Inferior parietal cortex (tissue), 1 donor: ENCODE measurements around the gene FLII.
A peak's percentile ranks its signal among the peaks of the same experiment; 100 is the strongest.

ENCODE experiments used
- DNase-seq: peaks from one replicate; pipeline ENCODE4 v3.0.0-alpha.2; 2016; ENCODE audit errors: extremely low spot score

The FLII gene

GRCh38 chr17:18245038-18245776, 13.3 kb downstream of the FLII start:
- DNase-seq: no peak

- DNase-seq: no peak
These were observed 17.2 kb downstream of the FLII start for GRCh38 chr17:18241229-18241871.

- no peak for DNase-seq
These were observed 18.1 kb downstream of the FLII start for GRCh38 chr17:18240449-18240848.

DNA sequence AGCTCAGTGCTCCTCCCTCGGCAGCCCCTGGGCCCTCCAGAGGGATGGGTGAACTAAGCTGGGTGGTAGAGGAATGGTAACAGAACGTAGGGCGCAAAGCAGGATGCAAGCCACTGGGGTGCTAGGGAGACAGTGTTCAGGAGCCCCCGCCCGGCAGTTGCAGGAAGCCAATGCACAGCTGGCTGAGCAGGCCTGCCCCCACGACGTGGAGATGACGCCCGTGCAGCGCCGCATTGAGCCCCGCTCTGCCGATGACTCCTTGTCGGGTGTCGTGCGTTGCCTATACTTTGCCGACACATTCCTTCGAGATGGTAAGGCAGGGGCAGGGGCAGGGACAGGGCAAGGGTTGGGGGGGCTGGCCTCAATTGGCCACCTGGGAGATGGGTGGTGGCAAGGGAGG, 20.2 kb downstream of the FLII start:
- no peak for DNase-seq

GRCh38 chr17:18237461-18237860, 21.1 kb downstream of the FLII start:
- no peak for DNase-seq

- DNase-seq: no peak
These were observed 22.0 kb downstream of the FLII start for GRCh38 chr17:18236494-18236893.

DNA sequence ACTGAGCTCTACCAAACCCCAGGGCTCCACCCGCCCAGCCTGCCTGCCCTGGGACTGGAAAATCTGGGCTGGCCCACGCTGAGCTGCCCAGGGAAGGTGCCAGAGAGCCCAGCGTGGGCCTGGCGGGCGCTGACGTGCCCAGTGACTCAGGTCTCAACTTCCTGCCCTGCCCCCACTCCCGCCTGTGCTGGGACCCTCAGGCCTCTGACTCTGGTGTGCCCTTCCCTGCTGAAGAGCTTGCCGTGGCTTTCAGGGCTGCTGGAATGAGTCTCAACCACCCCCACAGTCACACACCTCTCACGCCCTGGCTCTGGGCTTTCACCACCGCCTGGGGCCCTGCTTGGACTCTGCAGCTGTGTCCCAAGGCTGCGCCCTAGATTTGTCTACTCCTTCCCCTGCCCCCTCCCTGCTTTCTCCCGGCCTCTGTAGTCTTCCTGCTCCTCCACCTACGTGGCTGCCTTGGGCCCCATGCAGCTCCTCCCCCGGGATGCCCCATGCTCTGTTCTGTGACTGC, 22.7 kb downstream of the FLII start:
- no peak for DNase-seq

GRCh38 chr17:18234853-18235380, 23.6 kb downstream of the FLII start:
- DNase-seq: no peak

DNA sequence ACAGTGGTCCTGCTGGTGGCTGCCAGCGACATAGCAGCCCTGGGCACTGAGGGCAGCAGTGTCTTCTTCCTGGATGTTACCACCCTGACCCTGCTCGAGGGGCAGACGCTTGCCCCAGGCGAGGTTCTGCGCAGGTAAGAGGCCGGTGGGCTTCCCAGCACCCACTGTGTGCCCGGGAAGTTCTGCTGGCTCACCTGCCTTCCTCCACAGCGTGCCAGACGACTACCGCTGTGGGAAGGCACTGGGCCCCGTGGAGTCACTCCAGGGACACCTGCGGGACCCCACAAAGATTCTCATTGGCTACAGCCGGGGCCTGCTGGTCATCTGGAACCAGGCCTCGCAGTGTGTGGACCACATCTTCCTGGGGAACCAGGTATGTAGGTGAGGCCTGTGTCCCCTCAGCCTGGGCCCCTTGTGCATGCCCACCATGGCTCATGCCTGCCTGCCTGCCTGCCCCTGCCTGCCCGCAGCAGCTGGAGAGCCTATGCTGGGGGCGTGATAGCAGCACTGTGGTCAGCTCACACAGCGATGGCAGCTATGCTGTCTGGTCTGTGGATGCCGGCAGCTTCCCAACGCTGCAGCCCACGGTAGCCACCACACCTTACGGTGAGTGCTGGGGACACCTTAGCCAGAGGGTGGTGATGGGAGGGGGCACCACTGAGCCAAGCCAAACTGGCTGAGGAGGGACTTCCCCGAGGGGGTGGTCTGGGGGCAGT, 24.6 kb downstream of the FLII start:
- DNase-seq: no peak

- no peak for DNase-seq
These were observed 27.4 kb downstream of the FLII start for GRCh38 chr17:18231164-18231563.

DNA sequence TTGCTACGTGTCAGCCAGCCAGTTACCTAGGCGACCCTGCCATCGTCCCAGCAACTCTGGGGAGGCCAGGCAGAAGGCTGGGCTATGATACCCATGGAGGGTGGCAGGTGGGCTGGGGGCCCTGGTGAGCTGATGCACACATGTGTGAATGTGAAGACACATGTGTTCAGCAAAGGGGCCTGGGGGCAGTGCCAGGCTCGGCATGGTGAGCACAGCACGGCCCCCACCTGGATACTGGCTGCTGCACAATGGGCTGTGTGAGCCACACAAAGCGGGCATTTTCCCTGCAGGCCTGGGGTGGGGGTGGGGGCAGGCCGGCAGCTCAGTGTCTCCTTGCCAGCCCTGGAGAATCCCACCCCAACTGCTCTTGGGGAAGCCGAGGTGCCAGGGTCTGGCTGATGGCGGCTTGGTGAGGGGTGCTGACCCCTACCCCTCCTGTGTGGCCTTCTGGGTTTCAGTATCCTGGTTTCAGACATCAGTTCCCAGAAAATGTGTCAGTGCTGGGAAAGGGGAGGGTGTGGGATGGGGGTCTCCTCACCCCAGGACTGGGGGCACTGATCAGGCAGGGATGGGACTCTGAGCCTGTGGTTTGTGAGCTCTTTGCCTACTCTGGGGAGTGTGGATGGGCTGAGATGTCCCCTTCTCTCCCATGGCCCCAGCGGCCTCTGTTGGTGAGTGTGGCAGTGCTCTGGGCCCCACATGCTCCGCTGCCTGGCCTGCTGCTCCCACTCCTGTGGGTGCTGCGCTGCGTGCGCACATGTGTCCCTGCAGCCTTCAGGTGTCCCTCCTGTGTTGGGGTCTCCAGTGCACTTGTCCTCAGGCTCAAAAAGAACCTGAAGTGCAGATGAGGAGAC, 28.0 kb downstream of the FLII start:
- DNase-seq: peak; percentile 57

DNA sequence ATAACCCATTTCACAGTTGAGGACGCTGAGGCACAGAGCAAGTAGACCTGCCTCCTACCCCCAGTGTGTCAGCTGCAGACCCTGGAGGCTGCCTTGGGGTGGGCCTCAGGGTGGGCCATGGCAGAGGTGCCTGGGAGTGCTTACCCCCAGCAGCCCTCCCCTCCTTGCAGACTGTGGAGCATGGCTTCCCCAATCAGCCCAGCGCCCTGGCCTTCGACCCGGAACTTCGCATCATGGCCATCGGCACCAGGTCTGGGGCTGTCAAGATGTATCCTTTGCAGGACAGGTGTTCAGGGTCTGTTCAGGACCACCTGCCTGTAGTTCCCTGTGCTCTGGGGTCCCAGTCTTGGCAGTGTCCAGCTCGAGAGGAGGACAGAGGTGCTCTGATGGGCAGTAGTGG, 28.8 kb downstream of the FLII start:
- no peak for DNase-seq

- no peak for DNase-seq
These were observed 29.3 kb downstream of the FLII start for GRCh38 chr17:18229254-18229653.

DNA sequence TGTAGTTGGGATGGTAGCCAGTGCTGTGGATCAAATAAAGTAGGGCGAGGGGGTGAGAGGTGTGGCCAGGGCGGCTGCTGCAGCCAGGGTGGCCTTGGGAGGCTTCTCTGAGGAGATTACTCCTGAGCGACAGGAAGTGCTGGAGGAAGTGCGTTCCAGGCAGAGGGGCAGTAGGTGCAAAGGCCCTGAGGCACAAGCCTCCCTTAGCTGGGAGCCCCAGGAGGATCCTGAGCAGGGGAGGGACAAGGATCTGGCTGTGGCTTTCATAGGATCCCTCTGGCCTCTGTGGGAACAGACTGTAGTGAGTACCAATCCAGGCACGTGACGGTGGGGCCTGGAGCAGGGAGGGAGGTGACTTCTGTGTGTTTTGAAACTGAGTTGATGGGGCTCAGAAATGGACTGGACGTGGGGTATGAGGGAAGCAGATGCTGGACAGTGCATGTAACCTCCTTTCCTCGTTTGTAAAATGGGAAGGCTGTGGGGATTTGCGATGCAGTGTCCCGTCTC, 30.3 kb downstream of the FLII start:
- no peak for DNase-seq

DNA sequence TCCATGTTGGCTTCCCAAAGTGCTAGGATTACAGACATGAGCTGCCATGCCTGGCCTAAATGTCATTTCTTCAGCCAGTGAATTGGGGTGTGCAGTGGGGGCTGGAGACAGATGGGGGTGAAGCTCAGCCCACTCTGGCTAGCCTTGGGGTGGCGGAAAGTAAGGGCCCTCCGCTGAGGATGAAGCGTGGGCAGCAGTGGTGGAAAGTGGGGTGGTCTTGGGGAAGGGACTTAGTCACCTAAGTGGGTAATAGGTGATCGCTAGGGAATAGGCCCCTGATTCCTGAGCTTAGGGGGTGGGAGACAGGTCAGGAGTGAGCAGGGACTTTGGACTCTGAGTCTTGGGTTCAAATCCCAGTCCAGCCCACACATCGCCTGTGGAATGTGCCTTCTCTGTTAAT, 30.9 kb downstream of the FLII start:
- DNase-seq: no peak

GRCh38 chr17:18226284-18226945, 32.1 kb downstream of the FLII start:
- DNase-seq: no peak

DNA sequence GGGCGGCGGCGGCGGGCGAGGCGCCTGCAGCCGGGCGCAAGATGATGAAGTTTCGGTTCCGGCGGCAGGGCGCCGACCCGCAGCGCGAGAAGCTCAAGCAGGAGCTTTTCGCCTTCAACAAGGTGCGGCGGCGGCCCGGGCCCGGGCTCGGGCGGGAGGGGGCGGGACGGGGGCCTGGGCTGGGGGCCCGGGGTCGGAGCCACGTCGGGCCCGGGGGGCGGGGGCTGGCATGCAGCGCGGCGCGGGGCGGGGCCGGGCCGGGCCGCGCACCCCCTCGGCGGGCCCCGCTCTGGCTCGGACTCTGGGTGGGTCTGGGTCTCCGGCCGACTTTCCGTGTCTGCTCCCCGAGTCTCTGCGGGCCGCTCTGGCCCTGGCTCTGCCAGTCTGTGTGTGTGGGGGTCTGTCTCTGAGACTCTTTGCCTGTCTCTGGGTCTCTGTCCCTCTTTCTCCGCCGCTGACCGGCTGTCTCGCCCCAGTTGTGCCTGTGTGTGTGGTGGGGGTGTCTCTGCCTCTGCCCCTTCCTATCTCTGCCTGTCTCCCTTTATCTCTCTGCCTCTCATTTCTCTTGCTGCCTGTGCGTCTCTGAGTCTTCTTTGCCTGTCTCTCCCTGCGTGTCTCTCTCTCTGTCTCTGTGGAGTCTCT, 32.8 kb downstream of the FLII start:
- no peak for DNase-seq

DNA sequence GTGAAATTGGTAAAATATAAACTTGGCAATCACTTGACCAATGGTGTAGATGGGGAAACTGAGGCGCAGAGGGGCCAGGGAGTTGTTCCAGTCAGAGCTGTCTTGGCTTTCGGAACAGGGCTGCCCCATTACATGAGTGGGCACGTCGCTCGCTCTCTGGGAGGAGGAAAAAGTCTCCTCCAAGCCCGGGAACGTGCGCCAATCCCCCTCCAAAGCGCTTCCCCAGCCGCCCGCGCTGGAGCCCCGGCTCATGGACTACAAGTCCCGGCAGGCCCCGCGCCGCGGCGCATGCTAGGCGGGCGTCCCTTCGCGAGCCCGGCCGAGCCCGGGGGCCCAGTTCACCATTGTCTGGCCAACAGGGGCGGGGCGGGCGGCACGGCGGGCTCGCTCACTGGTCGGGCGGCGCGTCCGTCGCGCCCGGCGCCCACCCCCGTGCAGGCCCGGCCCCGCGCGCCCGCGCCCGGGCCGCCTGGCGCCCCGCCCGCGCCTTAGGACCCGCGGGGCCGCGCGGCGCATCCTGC, 33.4 kb downstream of the FLII start, which contains the start of gene LLGL1:
Gene LLGL1, plus strand, starts transcription at position 515 of the 521 bp plus-strand sequence. CDS start 48 bp downstream, outside the sequence.
- peak; percentile 90 for DNase-seq

GRCh38 chr17:18224387-18225120, 34.0 kb downstream of the FLII start:
- DNase-seq: no peak
